Esophagus squamous epithelium (tissue), 5 donors: ENCODE measurements around the gene DNALI1. TPM values are rescaled to one million over a fixed set of nuclear protein-coding genes. Genes with fewer than 3 reads are reported as not detected.
A peak's percentile ranks its signal among the peaks of the same experiment; 100 is the strongest.
"Not testable (repeated sequence)": the region's sequence is repeated elsewhere in the genome, so short reads cannot be mapped to it uniquely, and the experiment has no call there.

ENCODE experiments used
- DNase-seq: peaks from one replicate; lab custom pipeline; 2025; lab: John Stamatoyannopoulos, UW
- H3K27ac ChIP-seq, 4 donors: fragments of 200-600 bp; sonication (generic); one replicate each; pipeline ENCODE4 v1.5.1; 2016 to 2019; ENCODE audit warnings: mild to moderate bottlenecking in 1 of 4
- H3K27me3 ChIP-seq, 4 donors: fragments of 200-600 bp; sonication (generic); 1 replicate in 3 of 4; 2 replicates in 1 of 4; pipeline versions ENCODE4 v1.5.1 to v1.6.0; 2017 to 2021; ENCODE audit warnings: antibody characterized with exemption in 1 of 4
- H3K36me3 ChIP-seq, 3 donors: fragments of 200-600 bp; sonication (generic); one replicate each; pipeline ENCODE4 v1.5.1; 2016 to 2019
- H3K4me1 ChIP-seq, 3 donors: fragments of 200-600 bp; sonication (generic); one replicate each; pipeline ENCODE4 v1.5.1; 2017 to 2019
- H3K4me3 ChIP-seq, 4 donors: fragments of 200-600 bp; sonication (generic); 1 replicate in 3 of 4; 2 replicates in 1 of 4; pipeline ENCODE4 v1.5.1; 2016 to 2019; ENCODE audit warnings: mild to moderate bottlenecking in 2 of 4, moderate library complexity in 1 of 4
- H3K9me3 ChIP-seq, 3 donors: fragments of 200-600 bp; sonication (generic); one replicate each; pipeline ENCODE4 v1.5.1; 2016 to 2019
- POLR2A ChIP-seq, 4 donors: fragments of 450-650 bp; IDR thresholded peaks; one replicate each; pipeline ENCODE4 v1.6.1; 2017; ENCODE audit warnings: antibody characterized with exemption in 4 of 4, mild to moderate bottlenecking in 4 of 4, moderate library complexity in 3 of 4
- WGBS, 2 donors: methylation state at CpG; one replicate each; pipeline ENCODE4 v1.1.5; 2018; 5-methylcytosine and 5-hydroxymethylcytosine counted together
- intact Hi-C: fragments of 100-400 bp; cut with DNase I; formaldehyde crosslinking; loops from one replicate; pipeline ENCODE4 v1.15.0; 2022
- total RNA-seq, 4 donors: library from RNA; depleted of rRNA; stranded (reverse); fragments of >200 nt; gene quantifications; one replicate each; pipeline ENCODE4 v1.1.0, GENCODE V29; 2016
- TF ChIP-seq, protein P1 (sequence below), 6 experiments: fragments of 450-650 bp in 4 of 6; fragments of 200-600 bp in 2 of 6; sonication (generic) in 2 of 6; IDR thresholded peaks; one replicate each; pipeline ENCODE4 v1.5.1; 2016 to 2019; ENCODE audit warnings: antibody characterized with exemption in 6 of 6, mild to moderate bottlenecking in 4 of 6, moderate library complexity in 4 of 6
- donor health status: DM: yes; HTN: yes; CAD: no.

Gene DNALI1
- total RNA-seq, 4 donors from 2014 or later: 0.09 to 4.2 (median 0.88) TPM; not detected in 1

DNA sequence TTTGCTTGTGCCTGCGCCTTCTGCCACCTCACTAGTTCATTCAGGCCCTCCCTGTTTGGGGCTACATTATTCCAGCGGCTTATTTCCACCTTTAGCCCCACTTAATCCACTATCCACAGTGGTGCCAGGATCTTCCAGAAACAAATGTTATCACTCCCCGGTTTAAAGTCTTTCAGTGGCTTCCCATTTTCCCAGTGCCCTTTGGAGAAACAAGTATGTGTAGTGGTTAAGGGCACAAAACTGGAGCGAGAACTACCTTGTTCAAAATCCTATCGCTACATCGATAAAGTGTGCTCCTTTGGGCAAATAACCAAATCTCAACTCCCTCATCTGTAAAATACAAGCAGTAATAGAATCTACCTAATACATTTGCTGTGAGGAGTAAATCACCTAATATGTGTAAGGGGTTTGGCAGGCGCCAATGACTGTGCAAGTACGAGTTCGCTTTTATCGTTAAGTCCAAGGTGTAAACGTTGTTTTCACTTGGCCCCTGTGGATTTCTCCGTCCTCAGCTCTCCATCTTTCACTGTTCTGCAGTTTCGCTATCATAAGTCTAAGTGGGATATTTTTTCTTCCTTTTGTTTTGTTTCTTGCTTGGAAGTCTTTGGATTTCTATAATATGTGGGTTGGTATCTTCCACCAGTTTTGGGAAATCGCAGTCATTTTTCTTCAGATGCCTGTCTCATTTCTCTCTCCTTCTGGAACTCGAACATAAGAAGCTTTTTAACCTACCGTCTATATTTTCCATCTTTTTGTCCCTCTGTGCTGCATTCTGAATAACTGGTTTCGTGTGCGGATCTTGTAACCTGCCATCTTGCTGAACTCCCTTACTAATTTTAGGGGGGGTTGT, 41.3 kb upstream of the DNALI1 start:
- Histone ChIP-seq H3K4me3 (peak overlapping the region; percentile 75 to 100 (median 84)), H3K36me3 (peaks cover 0 to 28% (median 9%) of the 10 kb centered on the region in 3 donors), H3K27me3 (no peaks in the 10 kb centered on the region), H3K27ac (peak overlapping the region; percentile 92 to 97 (median 96)), H3K4me1 (peaks cover 8 to 34% (median 12%) of the 10 kb centered on the region in 3 donors), H3K9me3 (no peaks in the 10 kb centered on the region)
- TF ChIP-seq, protein P1, sequence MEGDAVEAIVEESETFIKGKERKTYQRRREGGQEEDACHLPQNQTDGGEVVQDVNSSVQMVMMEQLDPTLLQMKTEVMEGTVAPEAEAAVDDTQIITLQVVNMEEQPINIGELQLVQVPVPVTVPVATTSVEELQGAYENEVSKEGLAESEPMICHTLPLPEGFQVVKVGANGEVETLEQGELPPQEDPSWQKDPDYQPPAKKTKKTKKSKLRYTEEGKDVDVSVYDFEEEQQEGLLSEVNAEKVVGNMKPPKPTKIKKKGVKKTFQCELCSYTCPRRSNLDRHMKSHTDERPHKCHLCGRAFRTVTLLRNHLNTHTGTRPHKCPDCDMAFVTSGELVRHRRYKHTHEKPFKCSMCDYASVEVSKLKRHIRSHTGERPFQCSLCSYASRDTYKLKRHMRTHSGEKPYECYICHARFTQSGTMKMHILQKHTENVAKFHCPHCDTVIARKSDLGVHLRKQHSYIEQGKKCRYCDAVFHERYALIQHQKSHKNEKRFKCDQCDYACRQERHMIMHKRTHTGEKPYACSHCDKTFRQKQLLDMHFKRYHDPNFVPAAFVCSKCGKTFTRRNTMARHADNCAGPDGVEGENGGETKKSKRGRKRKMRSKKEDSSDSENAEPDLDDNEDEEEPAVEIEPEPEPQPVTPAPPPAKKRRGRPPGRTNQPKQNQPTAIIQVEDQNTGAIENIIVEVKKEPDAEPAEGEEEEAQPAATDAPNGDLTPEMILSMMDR (IDR thresholded peaks at IDR 0.05): no peak
- TF ChIP-seq POLR2A (IDR thresholded peaks at IDR 0.05): no peak
- intact Hi-C loops: no loop called here
- no peak for DNase-seq
- WGBS, 2 donors: 75 to 79% methylated on average over 18 of the region's 18 CpGs

DNA sequence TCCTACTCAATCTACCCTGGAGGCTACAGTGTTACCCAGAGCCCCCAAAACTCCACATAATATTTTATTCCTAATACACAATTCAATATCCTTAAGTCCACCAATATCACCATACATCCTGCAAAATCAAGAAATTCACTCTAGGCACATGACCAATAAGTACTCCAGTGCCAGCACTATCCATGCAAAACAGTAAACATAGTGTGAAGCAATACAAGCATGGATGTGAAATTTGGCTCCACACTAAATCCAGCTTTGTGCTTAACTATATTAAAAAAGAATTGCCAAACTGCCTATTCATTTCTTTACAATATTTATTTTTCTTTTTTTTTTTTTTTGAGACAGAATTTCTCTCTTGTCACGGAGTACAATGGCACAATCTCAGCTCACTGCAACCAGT, 39.2 kb upstream of the DNALI1 start:
- TF ChIP-seq POLR2A (IDR thresholded peaks at IDR 0.05): no peak
- TF ChIP-seq, protein P1 (IDR thresholded peaks at IDR 0.05): no peak
- intact Hi-C loops: no loop called here
- H3K27me3 ChIP-seq: peaks cover 0 to 3% (median 0%) of the 10 kb centered on the region in 4 donors
- H3K4me3 ChIP-seq: no peak overlapping the region
- no peak for DNase-seq
- H3K36me3 ChIP-seq: peaks cover 0 to 7% (median 6%) of the 10 kb centered on the region in 3 donors
- no peak overlapping the region for H3K27ac ChIP-seq
- peaks cover 8 to 23% (median 12%) of the 10 kb centered on the region in 3 donors for H3K4me1 ChIP-seq
- H3K9me3 ChIP-seq: no peaks in the 10 kb centered on the region
- 91 to 100% methylated on average over 1 of the region's 1 CpG for WGBS, 2 donors

DNA sequence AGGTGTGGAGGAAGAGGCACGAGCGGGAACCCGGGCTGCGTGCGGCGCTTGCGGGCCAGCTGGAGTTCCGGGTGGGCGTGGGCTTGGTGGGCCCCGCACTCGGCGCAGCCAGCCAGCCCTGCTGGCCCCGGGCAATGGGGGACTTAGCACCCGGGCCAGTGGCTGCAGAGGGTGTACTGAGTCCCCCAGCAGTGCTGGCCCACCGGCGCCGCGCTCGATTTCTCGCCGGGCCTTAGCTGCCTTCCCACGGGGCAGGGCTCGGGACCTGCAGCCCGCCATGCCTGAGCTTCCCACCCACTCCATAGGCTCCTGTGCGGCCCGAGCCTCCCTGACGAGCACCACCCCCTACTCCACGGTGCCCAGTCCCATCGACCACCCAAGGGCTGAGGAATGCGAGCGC, 38.5 kb upstream of the DNALI1 start:
- H3K36me3 ChIP-seq, intact Hi-C loops, H3K27ac ChIP-seq, H3K27me3 ChIP-seq, H3K9me3 ChIP-seq, H3K4me3 ChIP-seq, DNase-seq: not testable (repeated sequence)
- WGBS, 2 donors: no CpG with 5 or more reads among the region's 31 CpGs
- H3K4me1 ChIP-seq: peaks cover 8 to 16% (median 9%) of the 10 kb centered on the region in 3 donors

DNA sequence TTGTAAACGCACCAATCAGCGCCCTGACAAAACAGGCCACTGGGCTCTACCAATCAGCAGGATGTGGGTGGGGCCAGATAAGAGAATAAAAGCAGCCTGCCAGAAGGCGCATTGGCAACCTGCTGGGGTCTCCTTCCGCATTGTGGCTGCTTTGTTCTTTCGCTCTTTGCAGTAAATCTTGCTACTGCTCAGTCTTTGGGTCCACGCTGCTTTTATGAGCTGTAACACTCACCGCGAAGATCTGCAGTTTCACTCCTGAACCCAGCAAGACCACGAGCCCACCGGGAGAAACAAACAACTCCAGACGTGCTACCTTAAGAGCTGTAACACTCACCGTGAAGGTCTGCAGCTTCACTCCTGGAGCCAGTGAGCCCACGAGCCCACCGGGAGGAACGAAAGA, 37.8 kb upstream of the DNALI1 start:
- H3K27me3 ChIP-seq, intact Hi-C loops, H3K4me1 ChIP-seq, H3K36me3 ChIP-seq, H3K9me3 ChIP-seq, DNase-seq, H3K27ac ChIP-seq: not testable (repeated sequence)
- WGBS, 2 donors: 74 to 79% methylated on average over 8 to 9 of the region's 15 CpGs
- H3K4me3 ChIP-seq: peak overlapping the region in 1 of 4 donors; percentile 6

DNA sequence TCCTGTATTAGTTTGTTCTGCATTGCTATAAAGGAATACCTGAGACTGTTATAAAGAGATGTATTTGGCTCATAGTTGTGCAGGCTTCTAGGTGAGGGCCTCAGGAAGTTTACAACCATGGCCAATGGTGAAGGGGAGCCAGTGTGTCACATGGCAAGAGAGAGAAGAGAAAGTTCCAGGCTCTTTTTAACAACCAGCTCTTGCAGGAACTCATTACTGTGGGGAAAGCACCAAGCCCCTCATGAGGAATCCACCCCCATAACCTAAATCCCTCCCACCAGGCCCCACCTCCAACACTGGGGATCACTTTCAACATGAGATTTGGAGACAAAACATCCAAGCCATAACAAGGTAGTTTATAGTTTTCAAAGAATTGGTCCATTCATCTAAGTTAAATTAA, 37.1 kb upstream of the DNALI1 start:
- Histone ChIP-seq H3K4me1 (peaks cover 0 to 7% (median 6%) of the 10 kb centered on the region in 3 donors), H3K36me3 (no peaks in the 10 kb centered on the region), H3K9me3 (no peaks in the 10 kb centered on the region), H3K27me3 (peaks cover 0 to 3% (median 0%) of the 10 kb centered on the region in 4 donors), H3K4me3 (no peak overlapping the region), H3K27ac (no peak overlapping the region)
- intact Hi-C loops: no loop called here
- DNase-seq: no peak
- TF ChIP-seq, protein P1 (IDR thresholded peaks at IDR 0.05): no peak
- no peak for TF ChIP-seq POLR2A (IDR thresholded peaks at IDR 0.05)

DNA sequence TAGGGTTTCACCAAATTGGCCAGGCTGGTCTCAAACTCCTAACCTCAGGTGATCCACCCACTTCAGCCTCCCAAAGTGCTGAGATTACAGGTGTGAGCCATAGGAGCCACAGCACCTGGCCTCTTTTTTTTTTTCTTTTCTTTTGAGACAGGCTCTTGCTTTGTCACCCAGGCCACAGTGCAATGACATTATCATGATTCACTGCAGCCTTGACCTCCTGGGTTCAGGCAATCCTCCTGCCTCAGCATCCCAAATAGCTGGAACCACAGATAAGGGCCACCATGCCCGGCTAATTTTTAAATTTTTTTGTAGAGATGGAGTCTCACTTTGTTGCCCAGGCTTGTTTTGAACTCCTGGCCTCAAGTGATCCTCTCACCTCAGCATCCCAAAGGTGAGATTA, 26.9 kb upstream of the DNALI1 start:
- H3K4me1 ChIP-seq: peaks cover 8 to 14% (median 11%) of the 10 kb centered on the region in 3 donors
- H3K4me3 ChIP-seq, H3K9me3 ChIP-seq, H3K27me3 ChIP-seq, DNase-seq, H3K27ac ChIP-seq, H3K36me3 ChIP-seq, intact Hi-C loops: not testable (repeated sequence)
- 83 to 89% methylated on average over 1 of the region's 1 CpG for WGBS, 2 donors

DNA sequence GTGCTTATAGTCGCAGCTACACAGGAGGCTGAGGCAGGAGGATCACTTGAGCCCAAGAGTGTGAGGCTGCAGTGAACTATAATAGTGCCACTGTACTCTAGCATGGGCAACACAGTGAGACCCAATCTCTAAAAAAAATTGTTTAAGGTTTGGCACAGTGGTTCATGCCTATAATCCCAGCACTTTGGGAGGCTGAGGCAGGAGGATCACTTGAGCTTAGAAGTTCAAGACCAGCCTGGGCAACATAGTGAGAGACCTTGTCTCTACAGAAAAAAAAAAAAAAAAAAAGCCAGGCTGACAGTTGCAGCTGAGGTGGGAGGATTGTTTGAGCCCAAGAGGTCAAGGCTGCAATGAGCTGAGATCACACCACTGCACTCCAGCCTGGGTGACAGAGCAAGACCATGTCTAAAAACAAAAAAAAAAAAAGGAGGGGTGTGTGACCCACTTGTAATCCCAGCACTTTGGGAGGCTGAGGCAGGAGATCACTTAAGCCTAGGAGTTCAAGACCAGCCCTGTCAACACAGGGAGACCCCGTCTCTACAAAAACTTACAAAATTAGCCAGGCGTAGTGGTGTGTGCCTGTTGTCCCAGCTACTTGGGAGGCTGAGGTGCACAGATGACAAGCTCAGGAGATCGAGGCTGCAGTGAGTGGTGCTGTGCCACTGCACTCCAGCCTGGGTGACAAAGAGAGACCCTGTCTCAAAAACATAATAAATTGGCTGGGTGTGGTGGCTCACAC, 24.2 kb upstream of the DNALI1 start:
- Histone ChIP-seq H3K4me1 (peaks cover 8 to 14% (median 11%) of the 10 kb centered on the region in 3 donors), H3K36me3 (peaks cover 5 to 25% (median 7%) of the 10 kb centered on the region in 3 donors)
- H3K27me3 ChIP-seq, H3K27ac ChIP-seq, H3K9me3 ChIP-seq, DNase-seq, H3K4me3 ChIP-seq, intact Hi-C loops: not testable (repeated sequence)
- WGBS, 2 donors: 93 to 95% methylated on average over 3 to 4 of the region's 4 CpGs
